ENCODE data around the gene FMN1.

DNA sequence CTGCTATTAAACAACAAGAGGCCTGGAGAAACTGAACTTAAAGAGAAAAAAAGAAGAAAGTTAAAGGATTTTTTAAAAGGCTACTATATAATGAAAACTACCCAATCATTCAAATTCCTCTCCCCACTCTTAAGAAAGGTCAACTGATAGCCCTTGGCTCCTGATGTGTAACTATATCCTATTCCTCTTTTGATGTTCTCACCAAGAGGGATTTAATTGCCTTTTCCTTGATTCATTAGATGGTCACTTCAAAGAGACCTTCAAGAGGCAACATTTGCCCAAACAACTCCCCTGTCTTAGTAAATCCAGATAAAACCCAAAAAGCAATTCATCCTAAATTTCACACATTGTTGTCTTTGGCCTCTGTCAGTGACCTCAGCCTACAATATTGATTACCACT is 86.0 kb downstream of the FMN1 start:
- TF ChIP-seq POLR2A (IDR thresholded peaks at IDR 0.05) (no peak), CTCF (IDR thresholded peaks at IDR 0.05) (no peak)
